Stimulated activated CD8-positive, alpha-beta memory T cell treated with anti-CD3 and anti-CD28 coated beads, Interleukin-4, amount 100 ng/mL, for 4 hours (primary cell): ENCODE results near the gene BAIAP2L2.

Experiments used
- DNase-seq, 2 donors: peaks; one replicate each; pipeline ENCODE4 v3.0.0-alpha.2; 2020; ENCODE audit warnings: low read depth in 2 of 2, low spot score in 1 of 2

The BAIAP2L2 gene

DNA sequence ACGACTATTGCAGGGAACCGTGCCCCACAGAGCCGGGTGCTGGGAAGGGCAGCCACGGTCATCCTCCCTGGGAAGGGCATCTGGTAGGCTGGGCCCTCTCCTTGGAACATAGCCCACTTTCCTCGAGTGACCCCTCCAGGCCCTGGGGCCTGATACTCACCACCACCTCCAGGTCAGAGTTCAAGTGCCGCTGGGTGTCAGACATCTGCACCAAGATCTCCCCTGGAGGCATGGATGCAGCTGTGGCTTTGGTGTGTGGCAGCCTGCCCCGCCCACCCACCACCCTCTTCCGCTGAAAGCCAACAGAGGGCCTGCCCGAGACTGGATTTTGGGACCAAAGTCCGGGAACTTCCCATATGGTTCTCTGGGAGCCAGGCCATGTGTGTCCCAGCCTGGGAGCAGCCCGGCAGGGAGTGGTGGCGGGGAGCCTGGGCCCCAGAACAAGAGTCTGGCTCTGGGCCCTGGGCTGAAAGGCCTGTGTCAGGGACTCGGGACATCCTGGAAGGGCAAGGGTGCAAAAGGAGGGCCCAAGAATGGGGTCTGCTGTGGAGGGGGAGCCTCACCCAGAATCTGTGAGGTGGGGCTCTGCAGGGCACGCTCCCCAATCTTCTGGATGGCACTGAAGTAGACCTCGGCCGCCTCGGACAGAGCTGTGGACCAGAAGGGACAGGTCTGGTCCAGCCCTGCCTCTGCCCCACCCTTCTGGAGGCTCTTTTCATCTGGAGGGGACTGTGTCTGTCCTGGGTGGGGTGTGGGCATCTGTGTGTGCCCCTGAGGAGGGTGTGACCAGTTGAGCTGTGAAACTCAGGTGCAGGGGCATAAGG lies 2.6 kb downstream of the BAIAP2L2 start:
- no peak for DNase-seq

DNA sequence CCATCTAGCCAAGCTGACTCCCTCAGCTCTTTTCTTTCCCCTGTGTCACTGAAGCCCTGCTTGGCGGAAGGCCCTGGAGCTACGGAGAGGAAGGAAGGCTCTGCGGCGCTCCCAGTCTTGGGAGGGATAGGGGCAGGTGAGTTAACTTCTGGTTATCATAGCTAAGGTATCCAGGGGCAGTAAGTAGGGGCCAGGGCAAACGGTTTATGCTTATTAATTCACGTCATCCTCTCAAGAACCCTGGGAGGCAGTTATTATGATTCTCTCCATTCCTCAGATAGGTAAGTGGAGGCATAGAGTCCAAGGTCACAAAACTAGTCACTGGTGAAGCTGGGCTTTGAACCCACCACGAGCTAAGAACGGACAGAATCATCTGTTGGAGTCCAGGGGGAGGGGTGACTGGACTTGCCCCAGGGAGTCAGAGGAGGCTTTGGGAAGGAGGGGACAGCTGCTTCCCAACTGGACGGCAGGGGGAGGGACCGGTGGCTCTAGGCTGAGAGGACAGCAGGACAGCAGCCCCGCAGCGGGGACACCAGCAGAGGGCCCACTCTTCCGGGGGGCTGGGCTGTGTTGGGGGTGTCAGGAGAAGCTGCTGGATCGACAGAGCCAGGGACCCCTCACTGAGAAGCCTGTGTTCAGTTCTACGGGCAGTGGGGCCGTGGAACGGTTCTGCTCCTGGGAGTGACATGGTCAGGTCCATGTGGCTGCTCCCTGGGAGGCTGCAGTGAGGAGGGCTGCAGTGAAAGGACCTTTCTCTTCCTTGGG lies 3.5 kb downstream of the BAIAP2L2 start:
- DNase-seq: no peak

GRCh38 chr22:38104084-38104483 lies 6.4 kb downstream of the BAIAP2L2 start:
- DNase-seq: no peak

DNA sequence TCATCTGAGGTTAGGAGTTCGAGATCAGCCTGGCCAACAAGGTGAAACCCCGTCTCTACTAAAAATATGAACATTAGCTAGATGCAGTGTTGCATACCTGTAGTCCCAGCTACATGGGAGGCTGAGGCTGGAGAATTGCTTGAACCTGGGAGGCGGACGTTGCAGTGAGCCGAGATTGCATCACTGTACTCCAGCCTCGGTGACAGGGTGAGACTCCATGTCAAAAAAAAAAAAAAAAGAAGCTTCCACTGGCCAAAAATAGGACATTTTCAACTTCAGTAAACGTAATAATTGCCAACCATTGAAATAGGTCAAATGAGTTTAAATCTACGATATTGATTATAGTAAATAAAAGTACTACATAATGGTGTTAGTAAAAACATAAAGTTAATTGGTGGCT lies 6.8 kb downstream of the BAIAP2L2 start:
- no peak for DNase-seq

- DNase-seq: no peak
Measured at GRCh38 chr22:38098410-38099249, 11.9 kb downstream of the BAIAP2L2 start.

GRCh38 chr22:38097557-38098409 lies 12.7 kb downstream of the BAIAP2L2 start:
- no peak for DNase-seq

- no peak for DNase-seq
Measured at GRCh38 chr22:38097058-38097457, 13.4 kb downstream of the BAIAP2L2 start.

- DNase-seq: no peak
Measured at GRCh38 chr22:38089474-38089851, 21.0 kb downstream of the BAIAP2L2 start.

DNA sequence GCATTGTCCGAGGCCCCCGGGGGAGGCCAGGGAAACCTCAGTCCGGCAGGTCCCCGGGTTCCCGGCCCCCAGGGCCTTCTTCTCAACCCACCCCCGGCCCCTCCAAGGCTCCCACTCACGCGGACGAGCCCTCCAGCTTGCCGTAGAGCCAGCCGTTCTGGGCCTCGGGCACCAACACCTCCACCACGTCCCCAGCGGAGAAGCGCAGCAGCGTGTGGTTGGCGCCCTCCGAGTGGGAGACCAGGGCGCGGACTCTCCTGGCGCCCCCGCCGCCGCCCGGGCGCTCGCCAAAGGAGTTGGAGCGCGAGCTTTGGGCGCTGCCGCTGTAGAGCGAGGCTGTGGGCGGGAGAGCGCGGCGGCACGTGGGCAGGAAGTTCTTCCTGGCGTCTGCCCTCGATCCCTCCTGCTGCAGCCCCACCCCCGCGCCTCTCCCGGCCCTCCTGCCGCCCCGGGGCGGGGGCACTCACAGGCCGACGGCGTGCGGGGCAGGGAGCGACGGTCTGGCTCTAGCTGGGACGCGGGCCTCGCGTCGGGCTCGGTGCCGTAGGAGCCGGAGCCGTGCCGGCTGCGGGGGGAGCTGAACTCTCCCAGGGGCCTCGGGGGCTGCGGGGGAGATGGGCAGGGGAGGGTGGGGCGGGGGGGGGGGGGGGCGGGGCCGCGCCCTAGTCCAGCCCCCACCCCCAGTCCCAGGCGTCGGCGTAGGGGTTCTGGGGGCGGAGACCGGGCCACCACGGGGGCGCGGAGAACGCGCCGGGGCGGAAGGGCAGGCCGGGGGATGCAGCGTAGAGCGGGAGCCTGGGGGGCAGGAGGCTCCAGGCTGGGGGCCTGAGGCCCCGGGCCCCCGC lies 21.6 kb downstream of the BAIAP2L2 start:
- no peak for DNase-seq

DNA sequence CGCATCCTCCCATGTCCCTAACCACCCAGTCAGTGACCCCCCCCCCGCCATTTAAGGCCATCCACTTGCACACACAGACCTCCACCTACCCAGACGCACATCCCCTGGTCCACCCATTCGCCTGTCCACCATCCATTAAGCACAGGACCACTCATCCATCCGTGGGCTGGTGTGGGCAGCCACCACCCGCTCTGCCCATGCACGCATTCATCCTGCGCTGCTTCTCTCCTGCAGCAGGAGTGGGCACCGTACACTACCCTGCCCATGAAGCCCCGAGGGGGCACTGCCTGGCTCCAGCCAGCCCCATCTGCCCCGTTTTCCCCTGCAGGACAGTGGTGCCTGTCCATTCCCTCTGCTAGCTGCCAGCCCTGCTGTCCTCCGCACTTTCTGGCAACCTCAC lies 22.6 kb downstream of the BAIAP2L2 start:
- no peak for DNase-seq

- DNase-seq: no peak
Measured at GRCh38 chr22:38086942-38087341, 23.5 kb downstream of the BAIAP2L2 start.

DNA sequence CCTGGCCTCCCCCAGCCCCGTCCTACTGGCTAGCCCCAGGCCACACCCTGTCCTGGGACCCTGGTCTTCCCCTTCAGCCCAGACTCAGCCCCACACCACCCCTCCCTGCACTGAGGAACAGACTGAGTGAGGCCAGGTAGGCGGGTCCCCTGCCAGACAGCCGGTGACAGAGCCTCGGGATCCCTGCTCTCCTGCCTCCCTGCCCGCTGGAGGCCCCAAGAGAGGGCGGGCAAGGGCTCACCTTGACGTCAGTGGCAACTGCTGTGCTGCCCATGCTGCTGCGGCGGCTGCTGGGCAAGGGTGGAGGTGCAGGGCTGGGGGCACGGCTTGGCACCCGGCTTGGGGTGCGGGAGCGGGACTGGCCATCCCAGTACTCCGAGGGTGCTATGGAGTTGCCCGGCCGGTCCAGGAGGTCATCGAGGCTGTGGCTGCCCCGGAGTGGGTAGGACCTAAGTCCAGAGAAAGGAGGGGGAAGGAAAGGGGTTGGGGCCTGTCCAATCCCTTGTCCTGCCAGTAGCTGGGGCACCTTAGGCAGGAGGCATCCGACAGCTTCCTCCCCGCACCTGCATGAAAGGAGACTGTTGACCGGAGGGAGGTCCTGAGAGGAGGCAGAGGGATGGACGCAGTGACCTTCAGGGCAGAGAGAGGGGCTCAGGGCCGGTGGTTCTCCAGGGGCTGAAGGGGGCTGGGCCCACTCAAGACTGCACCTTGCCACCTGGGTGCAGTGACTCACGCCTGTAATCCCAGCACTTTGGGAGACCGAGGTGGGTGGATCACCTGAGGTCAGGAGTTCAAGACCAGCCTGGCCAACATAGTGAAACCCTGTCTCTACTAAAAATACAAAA lies 24.3 kb downstream of the BAIAP2L2 start:
- DNase-seq: no peak

- no peak for DNase-seq
Measured at GRCh38 chr22:38085501-38085900, 25.0 kb downstream of the BAIAP2L2 start.

DNA sequence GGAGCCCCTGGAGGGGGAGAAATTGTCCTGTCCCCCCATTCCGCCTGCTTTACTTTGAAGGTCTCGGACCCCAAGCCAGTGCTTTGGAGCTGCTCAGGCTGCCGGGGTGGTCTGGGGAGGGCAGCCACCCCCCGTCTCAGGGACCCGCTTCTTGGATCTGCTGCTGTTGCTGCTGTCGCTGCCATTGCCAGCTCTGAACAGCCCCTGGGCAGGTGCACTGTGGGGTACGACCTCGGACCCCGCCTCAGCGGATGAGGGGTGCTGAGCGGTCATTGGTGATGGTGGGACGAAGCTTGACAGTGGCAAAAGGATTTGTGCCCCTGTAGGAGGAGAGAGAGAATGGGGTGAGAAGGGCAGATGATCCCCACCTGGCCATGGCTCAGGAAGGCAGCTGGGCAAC lies 25.4 kb downstream of the BAIAP2L2 start:
- no peak for DNase-seq

DNA sequence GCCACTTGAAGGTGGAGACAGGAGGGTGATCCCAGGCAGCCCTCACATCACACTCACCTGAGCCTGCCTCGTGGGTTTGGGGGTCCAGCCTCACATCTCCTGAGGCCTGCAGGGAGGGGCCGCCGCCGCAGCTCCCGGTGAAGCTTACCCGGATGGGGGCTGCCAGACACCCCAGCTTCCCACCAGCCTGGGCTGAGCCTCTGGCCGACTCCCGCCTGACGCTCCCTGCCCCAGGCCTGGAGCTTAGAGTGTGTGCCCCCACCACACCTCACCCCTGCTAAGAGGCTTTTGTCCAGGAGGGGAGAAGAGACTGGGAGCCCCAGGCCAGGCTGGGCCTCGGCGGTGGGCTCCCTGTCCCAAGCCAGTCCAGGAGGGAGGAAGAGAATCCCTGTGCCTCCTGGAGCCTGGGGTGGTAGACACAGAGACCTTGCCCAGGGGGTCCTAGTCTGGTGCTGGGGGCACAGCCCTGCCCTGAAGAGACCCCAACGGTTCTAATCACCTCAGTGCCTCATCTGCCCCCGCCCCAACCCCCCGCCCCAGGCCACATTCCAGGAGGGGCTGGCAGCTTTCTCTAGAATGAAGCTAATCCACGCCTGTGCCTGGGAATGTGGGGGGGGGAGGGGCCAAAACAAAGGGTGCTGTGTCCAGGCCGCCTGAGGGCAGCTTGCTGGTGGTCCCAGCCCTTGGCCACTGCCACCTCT lies 26.4 kb downstream of the BAIAP2L2 start, which contains the start of gene SLC16A8:
Gene SLC16A8, minus strand, starts transcription at position 254 of the 701 bp plus-strand sequence. CDS start 1,311 bp downstream, outside the sequence.
- DNase-seq: no peak

GRCh38 chr22:38082986-38083710 lies 27.3 kb downstream of the BAIAP2L2 start:
- DNase-seq: no peak
